Subcutaneous adipose tissue (tissue), 4 donors: Measurements from ENCODE around the gene RBMS3. TPM values are rescaled to one million over a fixed set of nuclear protein-coding genes. Genes with fewer than 3 reads are reported as not detected.

Experiments used
- total RNA-seq, 4 donors: library from RNA; depleted of rRNA; stranded (reverse); fragments of >200 nt; gene quantifications; one replicate each; pipeline ENCODE4 v1.1.0, GENCODE V29; 2016
- TF ChIP-seq, protein P1 (sequence below): fragments of 450-650 bp; IDR thresholded peaks from one replicate; pipeline ENCODE4 v1.5.1; 2016; ENCODE audit warnings: low read depth, mild to moderate bottlenecking, control low read depth, antibody characterized with exemption, moderate library complexity

RBMS3 gene
- total RNA-seq, 4 donors from 2014 or later = 98.6 to 171 (median 117) TPM

DNA sequence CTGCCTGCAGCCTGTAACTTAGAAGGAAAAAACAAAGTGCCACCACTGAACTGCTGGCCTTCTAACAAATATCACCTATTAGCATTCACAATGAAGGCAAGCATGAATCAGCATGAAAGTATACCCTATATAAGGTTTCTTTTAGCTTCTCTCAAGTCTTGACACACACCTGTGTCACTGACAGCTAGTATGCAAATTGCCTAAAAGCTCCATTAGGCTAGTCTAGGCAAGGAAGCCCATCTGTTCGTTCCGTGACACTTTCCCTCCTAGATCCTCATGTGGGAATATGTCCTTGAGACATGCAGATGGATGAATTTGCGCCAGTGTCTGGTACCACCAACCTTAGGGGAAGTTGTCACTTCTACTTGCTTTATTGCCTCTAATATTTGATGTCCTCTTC is 129.3 kb downstream of the RBMS3 start:
- TF ChIP-seq, protein P1, sequence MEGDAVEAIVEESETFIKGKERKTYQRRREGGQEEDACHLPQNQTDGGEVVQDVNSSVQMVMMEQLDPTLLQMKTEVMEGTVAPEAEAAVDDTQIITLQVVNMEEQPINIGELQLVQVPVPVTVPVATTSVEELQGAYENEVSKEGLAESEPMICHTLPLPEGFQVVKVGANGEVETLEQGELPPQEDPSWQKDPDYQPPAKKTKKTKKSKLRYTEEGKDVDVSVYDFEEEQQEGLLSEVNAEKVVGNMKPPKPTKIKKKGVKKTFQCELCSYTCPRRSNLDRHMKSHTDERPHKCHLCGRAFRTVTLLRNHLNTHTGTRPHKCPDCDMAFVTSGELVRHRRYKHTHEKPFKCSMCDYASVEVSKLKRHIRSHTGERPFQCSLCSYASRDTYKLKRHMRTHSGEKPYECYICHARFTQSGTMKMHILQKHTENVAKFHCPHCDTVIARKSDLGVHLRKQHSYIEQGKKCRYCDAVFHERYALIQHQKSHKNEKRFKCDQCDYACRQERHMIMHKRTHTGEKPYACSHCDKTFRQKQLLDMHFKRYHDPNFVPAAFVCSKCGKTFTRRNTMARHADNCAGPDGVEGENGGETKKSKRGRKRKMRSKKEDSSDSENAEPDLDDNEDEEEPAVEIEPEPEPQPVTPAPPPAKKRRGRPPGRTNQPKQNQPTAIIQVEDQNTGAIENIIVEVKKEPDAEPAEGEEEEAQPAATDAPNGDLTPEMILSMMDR = no peak

GRCh38 chr3:29410660-29411405 is 130.0 kb downstream of the RBMS3 start:
- TF ChIP-seq, protein P1 = no peak

DNA sequence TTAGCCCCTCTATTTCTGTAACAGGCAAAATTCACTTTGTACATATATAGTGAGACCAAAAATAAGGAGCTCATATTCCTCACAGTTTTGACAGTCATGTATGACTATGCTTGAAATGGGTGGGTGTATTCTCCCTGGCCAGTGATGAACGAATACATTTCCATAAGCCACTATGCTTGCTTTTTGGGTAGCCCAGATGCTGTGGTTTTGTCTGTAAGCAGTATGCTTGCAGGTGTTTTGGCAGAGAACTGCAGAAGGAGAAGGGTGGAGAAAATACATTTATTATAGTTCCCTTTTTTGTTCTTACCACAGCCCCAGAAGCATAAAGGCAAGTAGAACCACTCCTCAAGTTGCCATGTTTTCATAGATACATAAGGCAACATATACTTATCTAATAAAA is 131.2 kb downstream of the RBMS3 start:
- TF ChIP-seq, protein P1 = no peak

DNA sequence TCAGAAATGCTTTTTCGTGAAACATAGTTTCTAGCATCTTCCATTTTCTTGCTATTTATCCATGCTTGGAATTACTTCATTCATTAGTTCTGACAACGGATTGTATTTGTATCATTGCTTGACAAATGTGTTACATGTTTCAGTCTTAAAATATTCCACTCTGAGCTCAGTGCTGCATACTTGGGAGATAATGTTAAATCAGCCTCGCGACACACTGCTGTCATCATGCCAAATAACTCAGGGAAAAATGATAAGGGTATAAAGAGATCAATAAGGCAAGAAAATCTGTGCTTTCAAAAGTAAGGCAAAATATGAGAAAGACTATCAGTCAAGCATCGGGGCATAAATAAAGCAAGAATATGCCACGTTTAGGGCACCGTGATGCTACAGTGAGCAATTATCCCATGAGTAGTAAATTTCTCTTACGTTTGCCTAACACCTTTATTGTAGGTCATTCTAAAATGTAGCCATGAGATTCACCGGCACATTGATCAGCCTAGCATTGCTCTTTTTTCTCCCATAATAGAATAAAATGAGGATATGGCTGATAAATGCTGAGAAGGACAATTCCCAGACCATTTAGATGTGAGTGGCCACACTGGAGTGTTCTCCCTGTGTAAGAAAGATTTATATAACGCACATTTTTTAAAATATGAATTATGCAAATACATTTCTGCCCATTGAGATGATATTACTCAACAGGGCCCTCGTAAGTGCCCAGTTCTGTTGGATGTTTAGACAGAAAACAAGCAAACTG is 133.8 kb downstream of the RBMS3 start:
- TF ChIP-seq, protein P1 = no peak

- TF ChIP-seq, protein P1 = no peak
These were observed 134.8 kb downstream of the RBMS3 start for GRCh38 chr3:29415482-29416223.

DNA sequence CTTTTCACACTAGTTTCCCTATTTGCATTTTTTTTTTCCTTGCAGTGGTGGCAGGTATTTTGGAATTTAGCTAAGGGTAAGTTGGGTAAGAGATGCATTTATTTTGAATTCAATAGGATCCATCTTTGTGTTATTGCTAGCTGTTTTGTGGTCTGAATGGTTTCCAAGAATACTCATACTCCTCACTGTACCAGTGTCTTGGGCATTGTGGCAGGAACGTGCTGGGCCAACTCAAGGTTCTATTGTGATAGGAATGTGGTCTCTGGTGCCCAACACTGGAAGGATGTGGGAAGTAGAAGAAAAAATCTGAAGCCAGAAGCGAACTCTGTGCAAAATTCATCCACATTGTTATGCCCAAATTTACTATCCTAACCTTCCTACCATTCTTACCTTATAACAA is 135.6 kb downstream of the RBMS3 start:
- TF ChIP-seq, protein P1 = no peak

DNA sequence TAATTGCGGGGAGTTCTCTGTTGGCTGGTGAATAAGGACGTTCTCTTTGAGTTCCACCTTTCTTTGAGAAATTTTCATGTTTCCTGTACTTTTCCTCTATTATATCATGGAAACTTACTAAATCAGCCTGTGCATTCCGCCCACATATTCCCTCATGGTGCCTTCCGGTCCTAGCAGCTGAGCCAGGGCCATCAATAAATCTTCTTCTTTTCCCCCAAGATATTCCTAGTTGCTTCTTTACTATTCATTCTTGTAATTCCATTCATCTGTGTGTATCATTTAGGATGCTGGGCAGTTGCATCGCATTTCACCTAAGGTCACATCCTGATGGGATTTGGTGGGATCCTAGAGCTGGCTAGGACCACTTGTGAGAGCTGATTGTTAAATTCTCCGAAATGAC is 139.2 kb downstream of the RBMS3 start:
- TF ChIP-seq, protein P1 = no peak
